ENCODE data around the gene PLCE1. TPM values are rescaled to one million over a fixed set of nuclear protein-coding genes. Genes with fewer than 3 reads are reported as not detected.

Gene PLCE1
- total and polyA plus RNA-seq, 2 donors (not counting 3 experiments of a cell fraction or from before 2014, with no cell fraction given) = 0.01 to 0.04 TPM

GRCh38 chr10:93965911-93966310, 27.8 kb upstream of the PLCE1 start:
- dilution Hi-C loops (cut with MboI; ENCODE audit: extremely low pct_ligation_motif_present, low sequenced_read_pairs) = no loop called here
- H3K4me1 ChIP-seq (ENCODE audit: control insufficient read depth, extremely low read depth, insufficient read depth, low read length) = no peaks in the 10 kb centered on the region
- ChIA-PET POLR2A (no interaction called here), CTCF (no interaction called here)
- H4K20me1 ChIP-seq (replicated peaks; ENCODE audit: control insufficient read depth, extremely low read depth, insufficient read depth, low read length) = no peaks in the 10 kb centered on the region
- no peak overlapping the region for H3K9ac ChIP-seq (replicated peaks; ENCODE audit: extremely low read depth, insufficient read depth, low read length)
- H3K4me2 ChIP-seq (ENCODE audit: insufficient read depth, low read length) = no peak overlapping the region
- TF ChIP-seq, protein P1, sequence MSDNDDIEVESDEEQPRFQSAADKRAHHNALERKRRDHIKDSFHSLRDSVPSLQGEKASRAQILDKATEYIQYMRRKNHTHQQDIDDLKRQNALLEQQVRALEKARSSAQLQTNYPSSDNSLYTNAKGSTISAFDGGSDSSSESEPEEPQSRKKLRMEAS (IDR thresholded peaks at IDR 0.05; ENCODE audit: insufficient read depth, insufficient read length) = no peak
- no peak for TF ChIP-seq FOS (IDR thresholded peaks at IDR 0.05; ENCODE audit: borderline replicate concordance, insufficient read depth, low read length)
- TF ChIP-seq CTCF (IDR thresholded peaks at IDR 0.05; ENCODE audit: extremely low read depth in 1 of 2, insufficient read depth in 1 of 2, low read depth in 1 of 2, low read length in 2 of 2) = no peak
- no peak for TF ChIP-seq GATA2 (IDR thresholded peaks at IDR 0.05; ENCODE audit: insufficient read depth, insufficient read length, low read depth, low read length)
- no peak for TF ChIP-seq JUN (IDR thresholded peaks at IDR 0.05; ENCODE audit: borderline replicate concordance, insufficient read depth, insufficient read length, low read depth)
- TF ChIP-seq MYC (IDR thresholded peaks at IDR 0.05; ENCODE audit: low read depth, low read length) = no peak
- TF ChIP-seq EZH2 (IDR thresholded peaks at IDR 0.05; ENCODE audit: borderline replicate concordance, low read depth, low read length, severe bottlenecking) = no peak
- no peak for TF ChIP-seq POLR2AphosphoS5 (IDR thresholded peaks at IDR 0.05; ENCODE audit: insufficient read depth, low read depth, low read length)
- no peak for TF ChIP-seq POLR2A (IDR thresholded peaks at IDR 0.05; ENCODE audit: low read depth, low read length)
- H3K27ac ChIP-seq (ENCODE audit: insufficient read depth, low read depth, low read length) = no peak overlapping the region
- H2AFZ ChIP-seq (ENCODE audit: low read depth, low read length) = no peak overlapping the region
- H3K79me2 ChIP-seq (ENCODE audit: control insufficient read depth, insufficient read depth, low read length) = no peaks in the 10 kb centered on the region
- FAIRE-seq = no peak
- no peaks in the 10 kb centered on the region for H3K9me1 ChIP-seq (replicated peaks; ENCODE audit: control insufficient read depth, extremely low read depth, insufficient read depth, low read length)
- DNase-seq (ENCODE audit: low read depth, low spot score) = no peak
- intact Hi-C loops (cut with micrococcal nuclease) = no loop called here
- H3K27me3 ChIP-seq (ENCODE audit: control insufficient read depth in 2 of 2, insufficient read depth in 2 of 2, low read length in 2 of 2) = no peaks in the 10 kb centered on the region
- no TSS peak for BruUV-seq (replicated peaks)
- no peaks in the 10 kb centered on the region for H3K36me3 ChIP-seq (ENCODE audit: control insufficient read depth in 2 of 2, extremely low read depth in 1 of 2, insufficient read depth in 2 of 2, low read length in 2 of 2)
- H3K9me3 ChIP-seq (replicated peaks; ENCODE audit: control insufficient read depth, insufficient read depth, low read length) = no peaks in the 10 kb centered on the region
- H3K4me3 ChIP-seq (replicated peaks in 1 of 3; ENCODE audit: insufficient read depth in 1 of 3, low read depth in 1 of 3, low read length in 3 of 3) = no peak overlapping the region

Measured in endothelial cell of umbilical vein (primary cell).